NCI-H1436 (cell line): ENCODE measurements around the gene NLRP11.

Experiments
- DNase-seq: peaks from one replicate; lab custom pipeline; 2025; lab: John Stamatoyannopoulos, UW

NLRP11 gene

GRCh38 chr19:55831846-55832245 is at the start of gene NLRP11:
Gene NLRP11, minus strand, starts transcription at chr19:55831999. Its CDS starts 13,825 bp downstream, at chr19:55818174.
- no peak for DNase-seq

- no peak for DNase-seq
Measured at GRCh38 chr19:55877211-55877610, 45.4 kb upstream of the NLRP11 start.

GRCh38 chr19:55870736-55871135 is 38.9 kb upstream of the NLRP11 start:
- DNase-seq, result no peak

GRCh38 chr19:55867101-55867500 is 35.3 kb upstream of the NLRP11 start:
- no peak for DNase-seq

- no peak for DNase-seq
Measured at GRCh38 chr19:55866521-55866920, 34.7 kb upstream of the NLRP11 start.

GRCh38 chr19:55858969-55859368 is 27.2 kb upstream of the NLRP11 start:
- DNase-seq, result no peak

- no peak for DNase-seq
Measured at GRCh38 chr19:55858401-55858800, 26.6 kb upstream of the NLRP11 start.

GRCh38 chr19:55857974-55858373 is 26.2 kb upstream of the NLRP11 start:
- no peak for DNase-seq

- DNase-seq, result no peak
Measured at GRCh38 chr19:55857149-55857548, 25.4 kb upstream of the NLRP11 start.

- DNase-seq, result no peak
Measured at GRCh38 chr19:55855160-55855559, 23.4 kb upstream of the NLRP11 start.

- no peak for DNase-seq
Measured at GRCh38 chr19:55838906-55839305, 7.1 kb upstream of the NLRP11 start.

- DNase-seq, result no peak
Measured at GRCh38 chr19:55838251-55838650, 6.5 kb upstream of the NLRP11 start.

- DNase-seq, result no peak
Measured at GRCh38 chr19:55836340-55836739, 4.5 kb upstream of the NLRP11 start, which contains the start of gene NLRP4. Gene NLRP4, plus strand, starts transcription at chr19:55836540. Its CDS starts 15,541 bp downstream, at chr19:55852081.

GRCh38 chr19:55832676-55833075 is 877 bp upstream of the NLRP11 start:
- no peak for DNase-seq

GRCh38 chr19:55830656-55831055 is 1.1 kb downstream of the NLRP11 start:
- DNase-seq, result no peak

GRCh38 chr19:55820037-55820436 is 11.8 kb downstream of the NLRP11 start:
- no peak for DNase-seq

GRCh38 chr19:55813906-55814305 is 17.9 kb downstream of the NLRP11 start:
- DNase-seq, result no peak

GRCh38 chr19:55812449-55812848 is 19.4 kb downstream of the NLRP11 start:
- DNase-seq, result no peak

GRCh38 chr19:55811340-55811739 is 20.5 kb downstream of the NLRP11 start:
- DNase-seq, result no peak

- peak; percentile 83 for DNase-seq
Measured at GRCh38 chr19:55809381-55810058, 22.3 kb downstream of the NLRP11 start.

GRCh38 chr19:55802281-55802680 is 29.5 kb downstream of the NLRP11 start:
- no peak for DNase-seq

- no peak for DNase-seq
Measured at GRCh38 chr19:55801416-55801815, 30.4 kb downstream of the NLRP11 start.

- DNase-seq, result no peak
Measured at GRCh38 chr19:55795021-55795420, 36.8 kb downstream of the NLRP11 start.

- DNase-seq, result no peak
Measured at GRCh38 chr19:55781112-55781511, 50.7 kb downstream of the NLRP11 start.
